ENCODE measurements around the gene TMEM243.
"Not testable (repeated sequence)": the region's sequence is repeated elsewhere in the genome, so short reads cannot be mapped to it uniquely, and the experiment has no call there.

The TMEM243 gene

DNA sequence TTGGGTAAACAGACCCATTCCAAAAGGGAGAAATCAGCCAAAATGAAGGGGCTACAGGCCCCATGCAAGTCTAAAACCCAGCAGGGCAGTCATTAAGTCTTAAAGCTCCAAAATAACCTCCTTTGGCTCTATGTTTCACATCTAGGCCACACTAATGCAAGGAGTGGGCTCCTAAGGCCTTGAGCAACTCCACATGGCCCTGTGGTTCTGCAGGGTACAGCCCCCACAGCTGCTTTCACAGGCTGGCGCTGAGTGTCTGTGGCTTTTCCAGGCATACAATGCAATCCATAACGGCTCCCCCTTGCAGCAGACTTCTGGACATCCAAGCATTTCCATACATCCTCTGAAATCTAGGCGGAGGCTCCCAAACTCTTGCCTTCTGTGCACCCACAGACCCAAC lies 9.0 kb downstream of the TMEM243 start:
- no peak for DNase-seq (ENCODE audit: low spot score)

DNA sequence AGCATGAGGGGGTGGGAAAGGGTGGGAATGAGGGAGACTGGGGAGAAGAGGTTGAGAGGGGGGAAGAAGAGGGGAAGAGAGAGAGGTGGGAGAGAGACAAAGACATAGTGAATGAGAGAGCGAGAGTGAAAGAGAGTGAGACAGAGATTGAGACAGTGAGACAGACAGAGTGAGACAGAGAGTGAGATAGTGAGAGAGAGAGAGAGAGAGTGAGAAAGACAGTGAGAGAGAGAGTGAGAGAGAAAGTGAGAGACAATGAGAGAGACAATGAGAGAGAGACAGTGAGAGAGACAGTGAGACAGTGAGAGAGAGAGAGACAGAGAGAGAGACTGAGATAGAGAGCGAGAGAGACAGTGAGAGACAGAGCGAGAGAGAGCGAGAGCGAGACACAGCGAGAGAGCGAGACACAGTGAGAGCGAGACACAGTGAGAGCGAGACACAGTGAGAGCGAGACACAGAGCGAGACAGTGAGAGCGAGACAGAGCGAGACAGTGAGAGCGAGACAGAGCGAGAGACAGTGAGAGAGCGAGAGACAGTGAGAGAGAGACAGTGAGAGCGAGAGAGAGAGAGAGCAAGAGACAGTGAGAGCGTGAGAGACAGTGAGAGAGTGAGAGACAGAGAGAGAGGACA lies 10.1 kb downstream of the TMEM243 start:
- DNase-seq (ENCODE audit: low spot score), result no peak

DNA sequence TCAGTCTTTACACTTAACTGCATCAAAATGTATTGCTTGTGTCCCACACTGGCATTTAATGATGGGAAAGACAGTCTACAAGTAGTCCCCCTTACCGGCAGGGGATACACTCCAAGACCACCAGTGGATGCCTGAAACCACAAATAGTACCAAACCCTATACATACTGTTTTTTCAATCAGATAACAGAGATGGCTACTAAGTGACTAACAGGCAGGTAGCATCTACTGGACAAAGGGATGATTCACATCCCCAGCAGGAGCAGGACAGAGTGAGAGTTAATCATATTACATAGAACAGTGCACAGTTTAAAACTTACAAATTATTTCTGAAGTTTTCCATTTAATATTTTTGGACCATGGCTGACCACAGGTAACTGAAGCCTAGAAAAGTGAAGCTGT lies 13.2 kb downstream of the TMEM243 start:
- no peak for DNase-seq (ENCODE audit: low spot score)

DNA sequence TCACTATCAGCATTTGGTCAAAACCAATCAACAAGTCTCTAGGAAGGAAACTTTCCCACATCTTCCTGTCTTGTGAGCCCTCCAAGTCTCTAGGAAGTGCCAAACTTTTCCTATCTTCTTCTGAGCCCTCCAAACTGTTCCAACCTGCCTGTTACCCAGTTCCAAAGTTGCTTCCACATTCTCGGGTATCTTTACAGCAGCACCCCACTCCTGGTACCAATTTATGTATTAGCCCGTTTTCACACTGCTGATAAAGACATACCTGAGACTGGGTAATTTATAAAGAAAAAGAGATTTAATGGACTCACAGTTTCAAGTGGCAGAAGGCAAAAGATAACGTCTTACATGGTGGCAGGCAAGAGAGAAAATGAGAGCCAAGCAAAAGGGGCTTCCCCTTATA lies 13.8 kb downstream of the TMEM243 start:
- not testable (repeated sequence) for DNase-seq (ENCODE audit: low spot score)

DNA sequence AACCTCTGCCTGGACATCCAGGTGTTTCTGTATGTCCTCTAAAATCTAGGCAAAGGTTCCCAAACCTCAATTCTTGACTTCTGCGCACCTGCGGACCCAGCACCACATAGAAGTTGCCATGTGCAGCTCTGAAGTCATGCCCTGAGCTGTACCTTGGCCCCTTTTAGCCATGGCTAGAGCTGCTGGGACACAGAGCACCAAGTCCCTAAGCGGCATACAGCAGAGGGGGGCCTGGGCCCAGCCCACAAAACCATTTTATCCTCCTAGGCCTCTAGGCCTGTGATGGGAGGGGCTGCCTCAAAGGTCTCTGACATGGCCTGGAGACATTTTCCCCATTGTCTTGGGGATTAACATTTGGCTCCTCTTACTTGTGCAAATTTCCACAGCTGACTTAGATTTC lies 14.6 kb downstream of the TMEM243 start:
- DNase-seq (ENCODE audit: low spot score), result no peak

- DNase-seq (ENCODE audit: low spot score), result not testable (repeated sequence)
These were observed 15.6 kb downstream of the TMEM243 start for GRCh38 chr7:87203929-87204328.

DNA sequence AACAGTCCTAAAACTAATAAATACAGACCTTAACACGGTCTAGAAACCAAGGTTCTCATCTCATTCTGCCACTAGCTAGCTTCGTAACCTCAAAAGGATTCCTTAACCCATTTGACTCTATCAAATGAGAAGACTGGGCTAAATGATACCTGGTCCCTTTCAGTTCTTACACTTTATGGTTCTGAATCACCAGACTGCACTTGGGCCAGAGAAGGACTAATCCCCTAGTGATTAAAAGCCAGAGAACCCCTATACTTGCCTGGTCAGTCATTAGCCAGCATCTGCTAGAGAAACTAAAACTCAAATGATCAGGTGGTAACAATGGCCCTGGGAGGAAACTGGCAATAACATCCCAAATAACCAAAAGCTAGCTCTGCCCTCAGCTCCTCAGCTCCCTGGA lies 16.8 kb downstream of the TMEM243 start:
- no peak for DNase-seq (ENCODE audit: low spot score)

GRCh38 chr7:87202208-87202607 lies 17.3 kb downstream of the TMEM243 start:
- DNase-seq (ENCODE audit: low spot score), result no peak

- no peak for DNase-seq (ENCODE audit: low spot score)
These were observed 19.7 kb downstream of the TMEM243 start for GRCh38 chr7:87199700-87200450.

DNA sequence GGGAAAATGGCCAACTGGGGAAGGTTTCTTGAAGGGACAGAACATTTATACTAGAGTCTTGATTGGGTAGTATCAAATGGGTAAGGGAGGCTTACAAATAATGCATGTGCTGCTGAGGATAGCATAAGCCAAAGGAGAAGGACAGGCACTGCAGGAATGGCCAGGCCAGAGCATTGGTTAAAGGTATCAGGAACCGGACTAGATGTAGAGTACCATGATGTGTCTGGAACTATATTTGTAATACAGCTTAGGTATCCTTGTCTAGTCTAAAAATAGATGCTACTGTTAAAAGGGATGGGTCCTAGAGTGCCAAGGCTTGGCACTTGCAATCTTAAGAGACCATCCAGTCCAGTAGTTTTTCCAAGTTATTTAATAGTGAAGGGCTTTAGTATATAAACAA lies 20.3 kb downstream of the TMEM243 start:
- DNase-seq (ENCODE audit: low spot score), result no peak

GRCh38 chr7:87193912-87194311 lies 25.6 kb downstream of the TMEM243 start:
- DNase-seq (ENCODE audit: low spot score), result no peak

DNA sequence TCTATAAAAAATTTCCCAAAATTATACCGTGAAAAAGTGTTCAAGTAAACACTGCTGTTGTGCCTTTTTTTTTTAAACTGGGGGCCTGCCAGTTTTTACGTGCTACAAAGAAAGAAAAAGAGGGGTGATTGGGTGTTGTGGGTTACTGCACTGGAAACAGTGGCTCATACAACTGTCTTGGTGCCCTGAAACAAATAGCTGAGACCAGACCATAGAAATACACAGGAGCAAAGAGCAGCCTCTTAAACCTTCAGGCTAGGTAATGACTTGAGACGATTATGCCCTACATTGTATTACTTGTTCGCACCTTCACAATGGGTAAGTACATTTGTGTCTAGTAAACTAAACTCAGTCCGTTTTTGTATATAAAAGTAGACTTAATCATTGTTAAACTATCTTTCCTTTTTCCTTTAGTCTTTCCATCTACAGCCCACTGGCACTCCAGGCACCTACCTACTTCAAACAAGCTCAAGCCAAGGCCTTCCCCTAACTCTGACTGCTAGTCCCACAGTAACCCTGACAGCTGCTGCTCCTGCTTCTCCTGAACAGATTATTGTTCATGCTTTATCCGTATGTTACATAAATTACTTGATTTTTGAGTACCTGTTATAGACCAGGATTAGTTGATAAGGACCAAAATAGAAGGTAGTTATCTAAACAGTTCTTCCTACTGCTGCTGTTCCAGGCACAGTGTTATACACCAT lies 26.6 kb downstream of the TMEM243 start:
- DNase-seq (ENCODE audit: low spot score), result no peak

DNA sequence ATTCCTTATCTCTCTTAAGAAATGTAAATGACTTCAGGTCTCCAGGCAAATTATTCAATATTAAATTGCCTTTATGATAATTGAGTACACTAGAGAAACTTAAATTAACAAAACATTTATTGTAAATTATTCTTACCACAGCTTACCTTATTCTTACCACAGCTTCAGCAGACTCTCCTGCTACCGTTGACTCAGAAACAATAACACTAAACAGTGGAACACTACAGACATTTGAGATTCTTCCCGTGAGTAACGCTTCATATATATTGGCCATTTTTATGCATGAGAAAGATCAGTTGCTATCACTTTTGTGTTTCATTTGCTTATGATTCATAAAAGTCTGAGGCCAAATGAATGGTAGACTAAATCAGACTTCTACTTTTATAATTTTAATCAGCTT lies 28.7 kb downstream of the TMEM243 start:
- no peak for DNase-seq (ENCODE audit: low spot score)

DNA sequence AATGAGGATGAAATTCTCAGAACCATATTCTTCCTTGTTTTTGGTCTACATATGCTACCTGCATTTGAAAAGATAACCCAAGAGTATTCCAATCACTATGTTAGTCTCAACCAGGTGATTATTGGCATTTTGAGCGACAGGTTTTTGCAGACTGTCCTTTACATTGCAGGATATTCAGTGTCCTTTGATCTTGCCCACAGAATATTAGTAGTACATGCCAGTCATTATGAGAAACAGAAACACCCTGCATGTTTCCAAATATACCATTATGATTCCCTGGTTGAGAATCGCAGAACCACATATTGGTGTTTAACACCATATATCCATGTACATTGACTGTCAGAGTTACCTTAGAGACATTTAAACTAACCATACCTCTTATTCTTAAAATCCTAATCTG lies 30.6 kb downstream of the TMEM243 start:
- no peak for DNase-seq (ENCODE audit: low spot score)

GRCh38 chr7:87187120-87187519 lies 32.4 kb downstream of the TMEM243 start:
- no peak for DNase-seq (ENCODE audit: low spot score)

GRCh38 chr7:87179180-87179579 lies 40.4 kb downstream of the TMEM243 start:
- no peak for DNase-seq (ENCODE audit: low spot score)

GRCh38 chr7:87178320-87178719 lies 41.2 kb downstream of the TMEM243 start:
- no peak for DNase-seq (ENCODE audit: low spot score)

DNA sequence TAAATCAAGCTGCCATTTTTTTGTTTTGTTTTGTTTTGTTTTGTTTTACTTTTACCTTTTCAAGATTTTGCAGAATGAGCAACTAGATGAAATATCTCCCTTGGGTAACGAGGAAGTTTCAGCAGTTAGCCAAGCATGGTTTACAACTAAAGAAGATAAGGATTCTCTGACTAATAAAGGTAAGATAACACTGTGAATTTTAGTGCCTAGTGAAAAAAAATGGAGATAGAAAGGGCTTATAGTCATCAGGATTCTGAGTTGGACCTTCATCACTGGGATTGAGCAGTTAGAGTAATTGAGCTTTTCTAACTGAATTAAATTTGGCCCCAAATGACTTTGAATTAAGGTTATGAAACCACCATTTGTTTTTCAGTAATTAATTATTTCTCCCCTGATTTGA lies 46.1 kb downstream of the TMEM243 start:
- no peak for DNase-seq (ENCODE audit: low spot score)

DNA sequence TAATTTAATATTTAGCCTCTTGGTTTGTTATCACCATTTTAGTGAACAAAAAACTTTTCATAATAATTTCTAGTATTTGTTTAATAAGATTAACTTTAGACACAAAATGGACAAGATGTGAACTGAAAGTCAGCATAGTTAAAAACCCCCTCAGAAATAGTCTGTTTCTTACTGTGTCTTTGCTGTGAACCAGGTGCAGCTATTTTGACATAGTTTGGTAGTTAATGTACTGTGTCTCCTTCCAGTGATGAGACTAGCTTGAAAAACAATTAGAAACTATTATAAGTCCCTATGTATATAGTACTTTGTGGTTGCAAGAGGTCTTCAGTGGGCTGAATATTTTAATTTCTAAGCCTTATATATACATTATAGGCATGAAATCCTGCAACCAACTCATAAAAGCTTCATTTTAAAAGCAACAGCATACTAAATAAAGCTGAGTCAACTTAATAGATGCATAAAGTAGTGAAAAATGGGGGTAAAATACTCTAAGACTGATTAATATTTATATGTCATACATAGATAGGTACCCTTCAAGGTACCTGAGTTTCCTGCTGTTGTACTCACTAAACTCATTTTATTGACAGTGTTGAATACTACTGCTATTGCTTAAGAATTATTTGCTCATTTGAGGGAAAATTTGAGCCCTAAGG lies 48.1 kb downstream of the TMEM243 start:
- DNase-seq (ENCODE audit: low spot score), result no peak

DNA sequence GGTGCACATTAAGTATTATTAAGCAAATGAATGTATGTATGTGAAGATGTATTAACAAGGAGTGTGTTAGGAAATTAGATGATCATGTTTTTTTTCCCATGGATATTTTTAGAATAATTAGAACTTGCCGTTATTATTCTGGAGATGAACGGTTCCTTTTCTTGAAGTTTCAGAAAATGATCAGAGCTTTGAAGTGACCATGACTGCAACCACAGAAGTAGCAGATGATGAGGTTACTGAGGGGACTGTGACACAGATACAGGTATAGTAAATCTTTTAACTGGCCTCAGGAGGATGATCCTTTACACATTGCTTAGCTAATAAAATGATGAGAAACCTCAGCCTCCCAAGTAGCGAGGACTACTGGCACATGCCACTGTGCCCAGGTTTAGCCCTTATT lies 48.7 kb downstream of the TMEM243 start:
- no peak for DNase-seq (ENCODE audit: low spot score)

DNA sequence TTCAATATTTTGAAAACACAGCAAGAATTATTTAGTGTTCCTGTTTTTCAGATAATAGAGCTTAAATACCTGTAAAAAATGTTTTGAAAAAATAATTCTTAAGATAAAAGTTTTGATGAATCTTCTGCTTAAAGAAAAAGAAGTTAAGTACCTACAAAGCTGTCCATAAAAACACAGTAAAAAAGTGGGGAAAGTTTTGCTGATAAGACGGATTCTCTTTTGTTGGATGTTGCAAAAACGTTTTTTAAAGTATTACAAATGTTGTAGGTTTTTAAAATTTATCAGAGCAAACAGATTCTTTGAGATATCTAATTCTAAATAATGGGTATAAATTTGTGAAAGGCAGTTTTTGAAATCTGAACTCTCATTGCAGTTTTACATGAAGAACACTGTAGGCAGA lies 55.1 kb downstream of the TMEM243 start:
- DNase-seq (ENCODE audit: low spot score), result no peak

GRCh38 chr7:87159538-87159937 lies 60.0 kb downstream of the TMEM243 start:
- no peak for DNase-seq (ENCODE audit: low spot score)

DNA sequence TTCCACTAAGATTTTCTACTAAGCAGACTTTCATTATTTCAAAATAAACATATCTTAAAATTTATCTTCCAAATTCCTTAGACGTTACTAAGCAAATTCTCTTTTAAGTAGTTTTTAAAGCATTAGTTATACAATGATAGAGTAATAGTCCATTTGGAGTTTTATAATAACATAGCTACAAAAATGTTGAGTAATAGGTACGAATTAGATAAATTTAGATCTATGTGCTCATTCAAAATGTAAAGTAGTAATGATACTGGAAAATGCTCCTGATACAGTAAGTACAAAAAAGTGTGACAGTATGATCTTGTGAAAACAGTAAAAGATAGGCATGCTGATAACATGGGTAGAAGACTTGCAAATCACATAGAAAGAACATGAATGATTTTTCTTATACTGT lies 62.8 kb downstream of the TMEM243 start:
- peak; percentile 19 for DNase-seq (ENCODE audit: low spot score)
